Measurements from ENCODE around the gene MCM3AP.

The MCM3AP gene

DNA sequence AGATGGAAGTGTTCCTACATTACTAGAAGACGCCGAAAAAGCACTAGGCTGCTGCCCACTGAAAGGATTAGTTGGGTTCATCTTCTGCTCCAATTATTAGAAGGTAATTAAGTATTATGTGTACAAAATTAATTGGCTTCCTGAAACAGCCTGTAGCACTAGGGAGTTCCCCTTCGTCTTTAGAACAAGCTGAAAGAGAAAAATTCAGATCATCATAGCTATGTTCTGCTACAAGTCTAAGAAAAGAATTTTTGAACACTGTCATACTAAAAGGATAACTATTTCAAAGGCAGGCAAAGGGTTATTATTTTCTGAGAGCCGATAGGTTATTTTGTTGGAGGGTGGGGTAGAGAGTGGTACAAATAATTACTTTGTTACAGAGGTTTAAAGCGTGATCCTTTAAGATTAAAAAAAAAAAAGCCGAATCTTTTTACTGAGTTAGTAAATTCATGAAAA lies at the start of gene MCM3AP:
TSS of gene MCM3AP (minus strand) at position 406 of the 456 bp plus-strand sequence. CDS start at position 81, 325 bp downstream.
- Mint-ChIP-seq H3K4me3 (peak within 1 kb of the TSS; percentile 97), H3K27ac (peak within 1 kb of the TSS; percentile 97), H3K4me1 (peaks cover 60% of the 10 kb centered on the region), H3K9me3 (no peaks in the 10 kb centered on the region), H3K36me3 (peaks cover 42% of the 10 kb centered on the region), H3K27me3 (no peaks in the 10 kb centered on the region)
- CTCF ChIA-PET = interaction anchor here (1.0 to 1.5 kb wide), 4 partner anchors 9 to 142 kb away, joined by 3 to 7 read pairs (median 3); a partner anchor contains a TSS
- no peak for DNase-seq

DNA sequence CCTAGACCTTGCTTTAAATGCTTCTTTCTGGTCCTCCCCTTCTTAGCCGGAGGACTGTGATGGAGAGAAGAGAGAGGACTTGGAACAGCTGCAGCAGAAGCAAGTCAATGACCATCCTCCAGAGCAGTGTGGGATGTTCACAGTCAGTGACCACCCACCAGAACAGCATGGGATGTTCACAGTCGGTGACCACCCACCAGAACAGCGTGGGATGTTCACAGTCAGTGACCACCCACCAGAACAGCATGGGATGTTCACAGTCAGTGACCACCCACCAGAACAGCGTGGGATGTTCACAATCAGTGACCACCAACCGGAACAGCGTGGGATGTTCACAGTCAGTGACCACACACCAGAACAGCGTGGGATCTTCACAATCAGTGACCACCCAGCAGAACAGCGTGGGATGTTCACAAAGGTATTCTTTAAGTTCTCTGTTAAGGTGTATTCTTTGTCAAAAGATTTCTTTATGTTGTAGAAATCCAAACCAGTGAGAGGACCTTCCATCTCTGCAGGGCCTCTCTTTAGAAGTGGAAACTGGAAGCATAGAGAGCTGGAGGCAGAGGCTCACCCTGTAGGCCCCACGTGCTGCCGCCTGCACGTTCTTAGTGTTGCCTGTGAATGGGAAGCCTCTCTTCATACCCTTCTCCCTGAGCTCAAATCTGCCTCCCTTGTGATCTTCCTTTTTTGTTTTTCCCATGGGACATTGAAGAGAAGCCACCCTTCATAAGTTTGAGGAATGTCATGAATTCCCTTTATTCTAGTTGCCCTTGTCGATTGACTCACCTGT lies 49.1 kb upstream of the MCM3AP start:
- peaks cover 43% of the 10 kb centered on the region for H3K36me3 Mint-ChIP-seq
- H3K4me1 Mint-ChIP-seq = no peaks in the 10 kb centered on the region
- no peak overlapping the region for H3K27ac Mint-ChIP-seq
- no peak for DNase-seq
- H3K9me3 Mint-ChIP-seq = no peaks in the 10 kb centered on the region
- no peaks in the 10 kb centered on the region for H3K27me3 Mint-ChIP-seq
- CTCF ChIA-PET = no interaction called here
- H3K4me3 Mint-ChIP-seq = no peak overlapping the region

DNA sequence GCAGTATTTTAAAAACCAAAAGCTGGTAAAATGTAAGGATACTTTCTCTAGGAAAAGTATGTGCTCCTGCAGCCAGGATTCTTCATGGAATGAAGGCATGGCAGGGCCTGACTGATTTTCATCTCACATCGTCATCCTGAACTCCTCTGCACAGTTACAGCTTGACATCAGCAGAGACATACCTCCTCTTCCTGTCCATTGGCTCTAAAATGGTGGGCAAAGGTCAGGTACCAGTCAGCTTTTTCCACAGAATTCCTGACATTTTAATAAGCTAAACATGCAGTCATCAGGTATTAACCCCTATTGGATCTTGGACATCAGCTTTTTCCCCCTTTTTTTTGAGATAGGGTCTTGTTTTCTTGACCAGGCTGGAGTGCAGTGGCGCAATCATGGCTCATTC lies 44.4 kb upstream of the MCM3AP start:
- no peak overlapping the region for H3K4me3 Mint-ChIP-seq
- H3K27me3 Mint-ChIP-seq = no peaks in the 10 kb centered on the region
- no peaks in the 10 kb centered on the region for H3K9me3 Mint-ChIP-seq
- CTCF ChIA-PET = no interaction called here
- no peak for DNase-seq
- H3K36me3 Mint-ChIP-seq = peaks cover 34% of the 10 kb centered on the region
- H3K4me1 Mint-ChIP-seq = peaks cover 22% of the 10 kb centered on the region
- H3K27ac Mint-ChIP-seq = no peak overlapping the region

DNA sequence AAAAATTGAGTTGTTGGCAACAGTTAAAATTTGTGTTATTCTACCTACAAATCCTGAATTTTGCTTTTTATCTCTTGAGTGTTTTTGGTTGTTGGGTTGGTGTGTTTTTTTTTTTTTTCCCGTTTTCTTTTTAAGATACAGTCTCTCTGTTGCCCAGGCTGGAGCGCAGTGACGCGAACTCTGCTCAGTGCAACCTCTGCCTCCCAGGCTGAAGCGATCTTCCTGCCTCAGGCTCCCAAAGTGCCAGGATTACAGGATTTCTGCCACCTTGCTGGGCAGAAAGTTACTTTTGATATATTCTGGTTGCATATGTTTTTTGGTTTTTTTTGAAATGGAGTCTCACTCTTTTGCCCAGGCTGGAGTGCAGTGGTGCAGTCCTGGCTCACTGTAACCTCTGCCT lies 42.7 kb upstream of the MCM3AP start:
- CTCF ChIA-PET = no interaction called here
- Mint-ChIP-seq H3K36me3 (peaks cover 36% of the 10 kb centered on the region), H3K4me3 (no peak overlapping the region), H3K27me3 (peaks cover 4% of the 10 kb centered on the region), H3K9me3 (no peaks in the 10 kb centered on the region), H3K27ac (no peak overlapping the region), H3K4me1 (peaks cover 22% of the 10 kb centered on the region)
- no peak for DNase-seq

DNA sequence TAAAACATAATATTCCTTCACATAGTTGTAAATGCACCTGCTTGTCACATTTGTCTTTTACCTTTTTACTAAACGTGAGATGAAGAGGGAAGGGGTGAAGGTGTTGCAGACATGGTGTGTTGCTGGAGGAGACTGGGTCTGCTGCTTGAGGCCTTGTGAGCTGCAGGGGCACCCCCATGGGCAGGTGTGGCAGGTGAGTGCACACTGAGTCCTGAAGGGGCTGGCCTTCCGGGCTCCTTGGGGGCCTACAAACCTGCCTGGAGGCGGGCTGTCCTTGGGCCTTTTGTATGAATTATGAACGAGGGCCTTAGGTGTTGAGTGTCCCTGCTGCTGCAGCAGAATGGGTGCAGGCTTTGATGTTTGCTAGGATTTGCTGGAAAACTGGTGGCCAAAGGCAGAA lies 42.3 kb upstream of the MCM3AP start:
- Mint-ChIP-seq H3K27ac (no peak overlapping the region), H3K36me3 (peaks cover 40% of the 10 kb centered on the region), H3K27me3 (peaks cover 4% of the 10 kb centered on the region), H3K4me3 (no peak overlapping the region), H3K4me1 (peaks cover 22% of the 10 kb centered on the region), H3K9me3 (no peaks in the 10 kb centered on the region)
- DNase-seq = no peak
- CTCF ChIA-PET = no interaction called here

DNA sequence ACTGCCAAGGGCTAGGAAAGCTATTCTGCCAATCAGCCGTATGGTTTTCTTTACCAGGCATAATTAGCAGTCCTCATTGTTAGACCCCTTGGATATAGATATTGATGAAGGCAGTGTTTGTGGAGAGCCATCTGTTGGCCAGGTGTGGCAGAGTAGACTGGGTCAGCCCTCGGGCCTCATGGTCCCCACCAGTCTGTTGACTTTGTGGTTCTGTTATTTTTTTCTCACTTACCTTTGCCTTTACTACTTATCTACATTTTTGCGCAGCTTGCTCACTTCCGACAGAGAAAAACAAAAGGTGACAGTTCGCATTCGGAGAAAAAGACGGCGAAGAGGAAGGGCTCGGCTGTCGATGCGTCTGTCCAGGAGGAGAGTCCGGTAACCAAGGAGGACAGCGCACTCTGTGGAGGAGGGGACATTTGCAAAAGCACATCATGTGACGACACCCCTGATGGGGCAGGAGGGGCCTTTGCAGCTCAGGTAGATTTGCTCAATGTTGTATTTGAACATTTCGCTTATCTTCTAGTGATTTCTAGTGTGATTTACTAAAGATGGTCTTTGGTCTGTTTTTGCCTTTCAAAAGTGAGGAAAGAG lies 40.8 kb upstream of the MCM3AP start:
- Mint-ChIP-seq H3K4me1 (peaks cover 35% of the 10 kb centered on the region), H3K27ac (no peak overlapping the region), H3K36me3 (peaks cover 42% of the 10 kb centered on the region), H3K27me3 (peaks cover 4% of the 10 kb centered on the region), H3K4me3 (no peak overlapping the region), H3K9me3 (no peaks in the 10 kb centered on the region)
- CTCF ChIA-PET = interaction anchor here (0.8 to 2.5 kb wide), 5 partner anchors 38 to 183 kb away, joined by 3 to 7 read pairs (median 6); partner anchors contain the start of gene MCM3AP
- no peak for DNase-seq

DNA sequence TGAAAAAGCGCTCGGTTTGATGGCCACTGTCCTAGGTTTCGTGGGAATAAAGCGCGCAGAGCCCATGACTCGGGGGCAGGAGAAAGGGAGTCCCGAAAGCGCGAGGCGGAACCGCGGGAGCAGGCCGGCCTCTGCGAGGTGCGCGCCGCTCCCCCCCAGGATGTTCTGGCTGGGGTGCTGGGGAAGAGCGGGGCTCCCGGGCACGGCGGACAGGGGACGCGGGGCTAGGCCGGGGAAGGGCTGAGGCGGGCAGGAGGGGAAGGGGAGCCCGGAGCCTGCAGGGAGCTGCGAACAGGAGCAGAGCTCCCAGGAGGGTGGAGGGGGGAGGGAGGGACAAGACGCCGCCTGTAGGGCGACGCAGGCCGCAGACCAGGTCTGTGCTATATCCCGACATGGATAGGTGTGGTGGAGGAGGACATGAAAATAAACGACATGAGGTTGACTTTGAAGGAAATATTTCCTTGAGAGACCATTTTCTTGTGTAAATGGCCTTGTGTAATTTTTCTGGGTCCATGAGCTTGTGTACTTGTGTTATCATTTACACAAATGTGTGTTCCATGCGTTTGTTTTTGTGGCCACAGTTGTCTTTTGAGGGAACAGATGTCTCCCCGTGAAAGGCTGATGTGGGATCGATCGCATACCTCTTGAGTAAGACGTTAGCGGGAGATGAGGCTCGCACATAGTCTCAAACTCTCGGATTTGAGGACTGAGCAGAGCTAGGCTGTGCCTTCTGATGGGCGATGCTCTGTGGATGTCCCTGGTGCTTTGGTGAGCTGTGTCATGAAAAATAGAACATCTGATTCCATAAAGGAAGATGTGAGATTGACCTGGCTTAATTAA lies 39.9 kb upstream of the MCM3AP start:
- H3K27ac Mint-ChIP-seq = peak overlapping the region; percentile 89
- peak overlapping the region; percentile 90 for H3K4me3 Mint-ChIP-seq
- H3K27me3 Mint-ChIP-seq = peaks cover 4% of the 10 kb centered on the region
- peaks cover 43% of the 10 kb centered on the region for H3K36me3 Mint-ChIP-seq
- peaks cover 44% of the 10 kb centered on the region for H3K4me1 Mint-ChIP-seq
- CTCF ChIA-PET = interaction anchor here (0.8 to 2.5 kb wide), 5 partner anchors 39 to 182 kb away, joined by 3 to 7 read pairs (median 6); partner anchors contain the start of gene MCM3AP
- peak; percentile 58 for DNase-seq
- H3K9me3 Mint-ChIP-seq = no peaks in the 10 kb centered on the region

DNA sequence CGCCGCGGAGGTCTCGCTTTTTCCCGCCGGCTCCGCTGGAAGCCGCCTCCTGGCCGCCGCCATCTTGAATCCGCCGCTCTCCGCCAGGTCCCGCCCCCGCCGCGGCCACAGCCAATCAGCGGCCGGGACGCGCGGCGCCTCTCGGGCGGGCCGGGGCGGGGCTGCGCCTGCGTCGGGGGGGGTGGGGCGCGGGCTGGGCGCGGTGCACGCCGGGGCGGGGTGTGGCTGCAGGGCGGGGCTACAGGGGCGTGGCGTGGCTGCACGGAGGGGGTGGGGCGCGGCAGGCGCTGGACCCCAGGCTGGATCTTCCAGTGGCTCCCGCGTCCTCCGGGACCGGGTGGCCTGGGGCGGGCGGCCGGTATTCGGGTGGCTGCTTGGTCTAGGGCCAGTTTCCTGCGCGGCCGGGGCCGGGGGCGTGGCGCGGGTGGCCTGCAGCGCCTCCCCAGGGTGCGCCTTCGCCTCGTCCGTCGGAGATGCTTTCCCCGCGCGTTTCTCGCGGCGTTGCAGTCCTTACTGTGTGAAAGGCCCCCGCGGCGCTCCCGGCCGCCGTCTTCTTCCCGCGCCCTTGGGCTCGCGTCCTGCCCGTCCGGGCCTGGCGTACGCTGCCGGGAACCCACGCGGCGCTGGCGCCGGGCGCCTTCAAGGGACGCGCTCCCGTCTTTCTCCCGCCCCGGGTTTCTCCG lies 39.1 kb upstream of the MCM3AP start:
- Mint-ChIP-seq H3K27ac (peak overlapping the region; percentile 99), H3K36me3 (peaks cover 44% of the 10 kb centered on the region), H3K4me3 (peak overlapping the region; percentile 90), H3K9me3 (no peaks in the 10 kb centered on the region), H3K27me3 (peaks cover 4% of the 10 kb centered on the region), H3K4me1 (peaks cover 47% of the 10 kb centered on the region)
- CTCF ChIA-PET = interaction anchor here (1.3 to 2.5 kb wide), 4 partner anchors 40 to 181 kb away, joined by 4 to 7 read pairs (median 6); partner anchors contain the start of gene MCM3AP
- DNase-seq = peak; percentile 88

DNA sequence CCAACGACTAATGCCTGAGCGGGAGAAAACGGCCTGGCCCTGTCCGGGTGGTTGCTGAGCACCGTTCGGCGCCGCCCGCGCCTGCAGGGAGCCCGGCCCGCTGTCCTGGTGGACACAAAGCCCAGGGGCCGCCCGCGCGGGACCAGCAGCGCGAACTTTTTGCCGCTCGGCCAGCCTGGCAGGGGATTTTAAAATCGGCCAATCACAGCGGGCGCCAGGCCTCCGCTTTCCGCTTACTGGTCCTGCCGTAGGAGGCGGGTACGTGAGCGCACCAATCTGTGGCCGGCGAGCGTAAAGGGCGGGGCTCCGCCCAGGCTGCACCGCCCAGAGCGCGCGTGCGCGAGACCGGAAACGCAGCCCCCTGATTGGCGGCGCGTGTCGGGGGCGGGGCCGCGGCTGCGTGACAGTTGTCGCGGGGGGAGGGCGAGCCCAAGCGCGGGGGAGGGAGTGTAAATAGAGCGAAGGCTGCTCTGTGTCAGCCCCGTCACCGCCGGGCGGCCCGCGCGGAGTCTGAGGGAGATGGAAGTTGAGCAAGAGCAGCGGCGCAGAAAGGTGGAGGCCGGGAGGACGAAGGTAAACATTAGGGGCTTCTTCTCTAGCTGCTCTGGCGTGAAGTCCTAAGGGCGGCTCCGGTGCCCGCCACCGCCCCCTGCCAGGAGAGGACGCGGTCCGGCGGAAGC lies 38.4 kb upstream of the MCM3AP start, which contains the start of the genes C21orf58 and PCNT:
TSS of gene C21orf58 (minus strand) at position 161 of the 680 bp plus-strand sequence. CDS start 1,132 bp downstream, outside the sequence.
TSS of gene PCNT (plus strand) at position 447 of the 680 bp plus-strand sequence. CDS start at position 520, 73 bp downstream.
- Mint-ChIP-seq H3K9me3 (no peaks in the 10 kb centered on the region), H3K4me3 (peak within 1 kb of the TSS; percentile 90), H3K27ac (peak within 1 kb of the TSS; percentile 99), H3K4me1 (peaks cover 50% of the 10 kb centered on the region), H3K36me3 (peaks cover 43% of the 10 kb centered on the region), H3K27me3 (peaks cover 4% of the 10 kb centered on the region)
- CTCF ChIA-PET = interaction anchor here (1.6 kb wide), 1 partner anchor 181 kb away, joined by 6 read pairs; no protein-coding TSS in a partner anchor
- peak; percentile 98 for DNase-seq

DNA sequence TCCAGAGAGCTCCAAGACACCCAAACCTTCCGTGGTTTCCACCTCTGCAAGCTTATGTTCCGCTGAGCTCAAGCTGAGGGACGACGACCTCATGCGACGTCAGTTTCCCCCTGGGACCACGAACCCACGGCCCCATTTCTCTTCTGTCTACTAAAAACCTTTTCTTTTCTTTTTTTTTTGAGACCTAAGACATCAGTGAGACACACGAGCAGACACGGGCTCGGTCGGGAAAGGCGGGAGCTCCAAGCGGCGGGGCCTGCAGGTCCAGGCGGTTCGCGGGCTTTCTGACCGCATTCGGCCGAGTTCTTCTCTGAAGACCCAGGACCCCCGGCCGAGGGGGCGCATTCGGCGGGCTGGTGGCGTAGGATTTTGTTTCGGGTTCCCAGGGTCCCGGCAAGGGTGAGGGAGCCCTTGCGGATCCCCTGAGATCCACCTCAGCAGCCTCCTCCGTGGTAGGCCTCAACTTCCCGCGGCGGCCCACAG lies 37.9 kb upstream of the MCM3AP start:
- DNase-seq = no peak

DNA sequence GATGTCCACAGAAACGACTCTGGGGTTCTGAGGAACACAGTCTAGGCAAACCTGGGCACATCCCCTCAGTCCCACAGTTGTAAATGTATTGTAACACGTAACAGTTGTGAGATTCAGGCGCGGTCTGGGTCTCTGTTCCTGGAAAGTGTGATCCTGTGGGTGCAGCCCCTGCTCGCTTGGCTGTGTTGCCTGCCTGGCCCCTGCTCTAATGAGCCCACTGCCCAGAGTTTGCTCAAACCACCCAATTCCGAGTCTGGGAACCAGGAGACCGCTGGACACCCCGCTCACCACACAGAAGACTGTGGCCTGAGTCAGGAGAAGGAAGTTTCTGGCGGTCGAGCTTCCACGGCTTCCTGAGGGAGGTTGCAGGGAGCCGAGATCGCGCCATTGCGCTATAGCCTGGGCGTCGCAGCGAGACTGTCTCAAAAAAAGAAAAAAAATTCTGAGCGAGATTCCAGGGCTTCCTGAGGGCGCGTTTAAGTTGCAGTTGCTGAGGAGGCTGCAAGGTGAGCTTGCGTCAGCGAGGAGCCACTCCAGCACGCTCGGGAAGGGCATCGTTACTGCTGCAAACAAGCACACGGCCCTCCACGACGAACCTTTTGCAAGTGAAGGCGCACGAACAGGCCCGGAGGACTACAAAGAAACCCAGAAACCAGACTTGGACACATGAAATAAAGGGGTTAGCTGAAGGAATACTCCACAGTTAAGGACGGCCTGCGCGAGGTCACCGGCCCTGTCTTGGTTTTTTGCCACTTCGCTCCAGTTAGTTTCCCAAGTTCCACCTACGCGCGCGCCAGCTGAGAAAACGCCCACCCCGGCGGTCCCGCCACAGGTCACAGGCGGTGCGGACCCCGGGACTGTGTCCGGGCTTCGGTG lies 37.2 kb upstream of the MCM3AP start:
- H3K27me3 Mint-ChIP-seq = peaks cover 4% of the 10 kb centered on the region
- peak; percentile 49 for DNase-seq
- no peaks in the 10 kb centered on the region for H3K9me3 Mint-ChIP-seq
- peak overlapping the region; percentile 99 for H3K27ac Mint-ChIP-seq
- peaks cover 43% of the 10 kb centered on the region for H3K36me3 Mint-ChIP-seq
- peaks cover 52% of the 10 kb centered on the region for H3K4me1 Mint-ChIP-seq
- peak overlapping the region; percentile 90 for H3K4me3 Mint-ChIP-seq
- CTCF ChIA-PET = interaction anchor here (1.1 to 1.7 kb wide), 3 partner anchors 23 to 179 kb away, joined by 3 to 6 read pairs (median 3); no protein-coding TSS in a partner anchor

More for the DNA sequence above, 37.9 kb upstream of the MCM3AP start:
- Mint-ChIP-seq H3K27ac (peak overlapping the region; percentile 99), H3K9me3 (no peaks in the 10 kb centered on the region), H3K27me3 (peaks cover 4% of the 10 kb centered on the region), H3K4me1 (peaks cover 54% of the 10 kb centered on the region), H3K4me3 (peak overlapping the region; percentile 90), H3K36me3 (peaks cover 46% of the 10 kb centered on the region)
- CTCF ChIA-PET = interaction anchor here (1.6 to 1.7 kb wide), 2 partner anchors 91 to 180 kb away, joined by 3 to 6 read pairs; no protein-coding TSS in a partner anchor

DNA sequence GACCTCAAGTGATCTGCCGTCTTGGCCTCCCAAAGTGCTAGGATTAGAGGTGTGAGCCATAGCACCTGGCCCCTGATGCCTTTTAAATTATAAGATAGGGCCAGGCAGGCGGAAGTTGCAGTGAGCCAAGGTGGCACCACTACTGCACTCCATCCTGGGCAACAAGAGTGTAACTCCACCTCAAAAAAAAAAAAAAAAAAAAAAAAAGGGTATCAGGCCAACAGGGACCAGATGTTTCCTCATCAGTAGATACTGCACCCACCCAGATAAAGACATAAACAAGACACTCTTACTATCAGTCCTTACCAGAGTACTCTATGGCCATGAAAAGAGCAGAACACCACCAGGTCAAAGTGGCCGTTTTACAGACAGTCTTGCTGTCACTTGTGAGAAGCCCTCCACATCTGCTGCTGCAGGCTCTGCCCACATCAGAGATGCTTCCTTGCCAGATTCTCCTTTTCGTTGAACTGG lies 35.0 kb upstream of the MCM3AP start:
- H3K4me1 Mint-ChIP-seq = peaks cover 35% of the 10 kb centered on the region
- H3K9me3 Mint-ChIP-seq = no peaks in the 10 kb centered on the region
- H3K4me3 Mint-ChIP-seq = peak overlapping the region; percentile 38
- no peak for DNase-seq
- H3K27me3 Mint-ChIP-seq = peaks cover 4% of the 10 kb centered on the region
- H3K27ac Mint-ChIP-seq = peak overlapping the region; percentile 82
- CTCF ChIA-PET = no interaction called here
- peaks cover 37% of the 10 kb centered on the region for H3K36me3 Mint-ChIP-seq
